GM23338 (cell line): Measurements from ENCODE around the gene IFNL1. TPM values are rescaled to one million over a fixed set of nuclear protein-coding genes. Genes with fewer than 3 reads are reported as not detected.

ENCODE experiments used
- ATAC-seq: fragments of 200-7000 bp; cut with Tn5 transposase; 3 replicates; pipeline ENCODE4 v1.9.1; 2020
- DNase-seq: peaks from one replicate; pipeline ENCODE4 v3.0.0-alpha.2; 2015; ENCODE audit warnings: low spot score
- H2AFZ ChIP-seq: fragments of 200-600 bp; sonication (generic); 2 replicates; pipeline ENCODE4 v1.8.0; 2016; ENCODE audit warnings: antibody characterized with exemption, mild to moderate bottlenecking, moderate library complexity
- H3F3A ChIP-seq: fragments of 200-600 bp; sonication (generic); replicated peaks from 2 replicates; pipeline ENCODE4 v1.8.0; 2017; ENCODE audit warnings: antibody characterized with exemption, mixed run types, low read depth
- H3K27ac ChIP-seq: fragments of 200-600 bp; sonication (generic); 2 replicates; pipeline ENCODE4 v1.6.1; 2016; ENCODE audit warnings: low read depth
- H3K27me3 ChIP-seq: fragments of 200-600 bp; sonication (generic); 2 replicates; pipeline ENCODE4 v1.8.0; 2016; ENCODE audit warnings: mild to moderate bottlenecking, mixed run types, moderate library complexity; ENCODE audit not compliant: insufficient read depth
- H3K36me3 ChIP-seq: fragments of 200-600 bp; sonication (generic); 2 replicates; pipeline ENCODE4 v1.8.0; 2016; ENCODE audit warnings: mild to moderate bottlenecking; ENCODE audit not compliant: insufficient read depth
- H3K4me1 ChIP-seq: fragments of 200-600 bp; sonication (generic); 2 replicates; pipeline ENCODE4 v1.8.0; 2016; ENCODE audit warnings: mild to moderate bottlenecking, moderate library complexity; ENCODE audit not compliant: insufficient read depth
- H3K4me2 ChIP-seq: fragments of 200-600 bp; sonication (generic); 2 replicates; pipeline ENCODE4 v1.7.1; 2017; ENCODE audit warnings: mixed run types
- H3K4me3 ChIP-seq: fragments of 200-600 bp; sonication (generic); 2 replicates; pipeline ENCODE4 v1.6.1; 2016; ENCODE audit warnings: mixed run types
- H3K79me2 ChIP-seq: fragments of 200-600 bp; sonication (generic); replicated peaks from 2 replicates; pipeline ENCODE4 v1.8.0; 2017; ENCODE audit warnings: mild to moderate bottlenecking; ENCODE audit not compliant: insufficient read depth
- H3K9me2 ChIP-seq: fragments of 200-600 bp; sonication (generic); 2 replicates; pipeline ENCODE4 v1.8.0; 2017; ENCODE audit not compliant: insufficient read depth
- H4K20me1 ChIP-seq: fragments of 200-600 bp; sonication (generic); replicated peaks from 2 replicates; pipeline ENCODE4 v1.8.0; 2017; ENCODE audit warnings: mild to moderate bottlenecking; ENCODE audit not compliant: insufficient read depth
- H3K27ac Mint-ChIP-seq: 2 replicates; pipeline ENCODE4 v1.8.0; 2020; ENCODE audit warnings: inconsistent platforms, mild to moderate bottlenecking, moderate library complexity, mixed read lengths
- H3K27me3 Mint-ChIP-seq: 3 replicates; pipeline ENCODE4 v1.8.0; 2022; ENCODE audit warnings: low read depth, mild to moderate bottlenecking, moderate library complexity, mixed read lengths, inconsistent platforms; ENCODE audit not compliant: insufficient read depth, poor library complexity
- H3K36me3 Mint-ChIP-seq: 3 replicates; pipeline ENCODE4 v1.8.0; 2021; ENCODE audit warnings: low read depth, mild to moderate bottlenecking, inconsistent platforms, moderate library complexity, mixed read lengths
- H3K4me1 Mint-ChIP-seq: 3 replicates; pipeline ENCODE4 v1.8.0; 2020; ENCODE audit warnings: mild to moderate bottlenecking, inconsistent platforms, mixed read lengths
- H3K4me3 Mint-ChIP-seq: 3 replicates; pipeline ENCODE4 v1.8.0; 2021; ENCODE audit warnings: moderate library complexity, mild to moderate bottlenecking, inconsistent platforms, mixed read lengths
- H3K9me3 Mint-ChIP-seq: 3 replicates; pipeline ENCODE4 v1.8.0; 2020; ENCODE audit warnings: moderate library complexity, mild to moderate bottlenecking, inconsistent platforms, mixed read lengths
- CTCF ChIP-seq, 2 experiments: fragments of 200-600 bp in 1 of 2; sonication (generic) in 1 of 2; conservative IDR thresholded peaks; 2 replicates each; pipeline versions ENCODE4 v1.5.1 to v1.6.1; 2016 to 2017; ENCODE audit warnings: antibody characterized with exemption in 2 of 2, low read depth in 2 of 2, mild to moderate bottlenecking in 2 of 2, moderate library complexity in 1 of 2
- EZH2phosphoT487 ChIP-seq: fragments of 200-600 bp; sonication (generic); IDR thresholded peaks from one replicate; pipeline ENCODE4 v1.8.1; 2018; ENCODE audit warnings: antibody characterized with exemption; ENCODE audit not compliant: unreplicated experiment
- JUNB ChIP-seq: IDR thresholded peaks from one replicate; pipeline ENCODE4 v1.6.1; 2016; ENCODE audit warnings: antibody characterized with exemption; ENCODE audit not compliant: unreplicated experiment
- ZNF114 ChIP-seq: fragments of 250-450 bp; sonication (Bioruptor Pico); IDR thresholded peaks from 2 replicates; pipeline ENCODE4 v1.5.0; 2020; ENCODE audit warnings: mild to moderate bottlenecking, moderate library complexity
- ZNF331 ChIP-seq: fragments of 250-450 bp; sonication (Bioruptor Pico); IDR thresholded peaks from 2 replicates; pipeline ENCODE4 v1.5.0; 2020; ENCODE audit warnings: low read depth, mild to moderate bottlenecking, moderate library complexity
- ZNF462 ChIP-seq: fragments of 250-450 bp; sonication (Bioruptor Pico); IDR thresholded peaks from 2 replicates; pipeline ENCODE4 v1.5.0; 2020; ENCODE audit warnings: mild to moderate bottlenecking, moderate library complexity
- polyA plus RNA-seq: library from polyadenylated mRNA; unstranded; fragments of >200 nt; fragmentation: Nextera tagmentation; extraction: Ambion mirVana; gene quantifications from 2 replicates; pipeline ENCODE4 v1.2.1, GENCODE V29; 2016
- total RNA-seq: library from RNA; depleted of rRNA; stranded (reverse); fragments of >200 nt; shearing (Covaris generic); gene quantifications from 2 replicates; pipeline ENCODE4 v1.2.3, GENCODE V29; 2014

IFNL1 gene
- total and polyA plus RNA-seq, 2 experiments from 2014 or later = not detected

GRCh38 chr19:39301562-39301961 is 5.4 kb downstream of the IFNL1 start (continued):
- TF ChIP-seq ZNF462 (no peak), CTCF (conservative IDR thresholded peaks at IDR 0.05; ENCODE audit: low read depth in 2 of 2) (no peak)

GRCh38 chr19:39303373-39304184 is 7.4 kb downstream of the IFNL1 start:
- Histone ChIP-seq H3K27me3 (peaks cover 23% of the 10 kb centered on the region), H3K27ac (no peak overlapping the region), H4K20me1 (peaks cover 6% of the 10 kb centered on the region; the same call in 1 of the 2 replicates), H3K79me2 (no peaks in the 10 kb centered on the region), H3K4me1 (peaks cover 23% of the 10 kb centered on the region), H3K9me2 (no peaks in the 10 kb centered on the region), H3K4me3 (no peak overlapping the region), H3K36me3 (no peaks in the 10 kb centered on the region), H3K4me2 (peak overlapping the region; percentile 49; the same call in 1 of the 2 replicates), H2AFZ (0 out of 2 replicates have a peak overlapping the region, but pooled peaks have one; percentile 0), H3F3A (0 out of 2 replicates have a peak, but pooled peaks cover 6% of the 10 kb centered on the region)
- H3K27ac Mint-ChIP-seq = no peak overlapping the region
- H3K9me3 Mint-ChIP-seq = no peaks in the 10 kb centered on the region
- ATAC-seq = peak; percentile 21
- peaks cover 26% of the 10 kb centered on the region for H3K27me3 Mint-ChIP-seq
- H3K36me3 Mint-ChIP-seq = no peaks in the 10 kb centered on the region; the same call in 2 of the 3 replicates
- peaks cover 30% of the 10 kb centered on the region for H3K4me1 Mint-ChIP-seq
- DNase-seq = peak; percentile 87
- no peak overlapping the region; the same call in 2 of the 3 replicates for H3K4me3 Mint-ChIP-seq
- TF ChIP-seq ZNF462 = no peak
- TF ChIP-seq ZNF114 = no peak
- TF ChIP-seq ZNF331 (CRISPR knock-in tag) = no peak
- TF ChIP-seq JUNB = no peak
- no peak for TF ChIP-seq EZH2phosphoT487
